Thyroid gland (tissue), 4 donors: ENCODE results near the gene TPK1. TPM values are rescaled to one million over a fixed set of nuclear protein-coding genes. Genes with fewer than 3 reads are reported as not detected.

Experiments used
- DNase-seq, 2 donors: peaks; one replicate each; pipeline ENCODE4 v3.0.0-alpha.2; 2019
- H3K27ac ChIP-seq, 3 donors: fragments of 200-600 bp; sonication (generic); 1 replicate in 2 of 3; 2 replicates in 1 of 3; pipeline ENCODE4 v1.5.1; 2016 to 2019; ENCODE audit warnings: mild to moderate bottlenecking in 1 of 3, moderate library complexity in 1 of 3
- H3K27me3 ChIP-seq: fragments of 200-600 bp; sonication (generic); one replicate; pipeline ENCODE4 v1.5.1; 2019
- H3K36me3 ChIP-seq, 2 donors: fragments of 200-600 bp; sonication (generic); one replicate each; pipeline ENCODE4 v1.5.1; 2016 to 2019
- H3K4me1 ChIP-seq, 2 donors: fragments of 200-600 bp; sonication (generic); one replicate each; pipeline ENCODE4 v1.5.1; 2017 to 2019
- H3K4me3 ChIP-seq, 3 donors: fragments of 200-600 bp; sonication (generic); replicated peaks in 1 of 3; 1 replicate in 2 of 3; 2 replicates in 1 of 3; pipeline ENCODE4 v1.5.1; 2016; ENCODE audit warnings: mild to moderate bottlenecking in 1 of 3
- H3K9me3 ChIP-seq: fragments of 200-600 bp; sonication (generic); one replicate; pipeline ENCODE4 v1.5.1; 2017
- POLR2A ChIP-seq, 2 donors: fragments of 450-650 bp; IDR thresholded peaks; one replicate each; pipeline ENCODE4 v1.6.1; 2017; ENCODE audit warnings: antibody characterized with exemption in 2 of 2, mild to moderate bottlenecking in 2 of 2, moderate library complexity in 1 of 2
- WGBS, 2 donors: methylation state at CpG; one replicate each; pipeline ENCODE4 v1.1.5; 2017; 5-methylcytosine and 5-hydroxymethylcytosine counted together
- intact Hi-C: fragments of 100-400 bp; cut with DNase I; formaldehyde crosslinking; loops from one replicate; pipeline ENCODE4 v1.15.1; 2023
- total RNA-seq, 4 donors: library from RNA; depleted of rRNA; stranded (reverse); fragments of >200 nt; gene quantifications; one replicate each; pipeline ENCODE4 v1.2.3, GENCODE V29; 2016
- TF ChIP-seq, protein P1 (sequence below), 6 experiments: fragments of 200-600 bp in 3 of 6; fragments of 450-650 bp in 3 of 6; sonication (generic) in 3 of 6; IDR thresholded peaks; one replicate each; pipeline ENCODE4 v1.5.1; 2016 to 2019; ENCODE audit warnings: antibody characterized with exemption in 6 of 6, mild to moderate bottlenecking in 2 of 6, inconsistent platforms in 1 of 6, moderate library complexity in 1 of 6

The TPK1 gene
- total RNA-seq, 4 donors from 2014 or later: 2.6 to 10.4 (median 6.2) TPM

DNA sequence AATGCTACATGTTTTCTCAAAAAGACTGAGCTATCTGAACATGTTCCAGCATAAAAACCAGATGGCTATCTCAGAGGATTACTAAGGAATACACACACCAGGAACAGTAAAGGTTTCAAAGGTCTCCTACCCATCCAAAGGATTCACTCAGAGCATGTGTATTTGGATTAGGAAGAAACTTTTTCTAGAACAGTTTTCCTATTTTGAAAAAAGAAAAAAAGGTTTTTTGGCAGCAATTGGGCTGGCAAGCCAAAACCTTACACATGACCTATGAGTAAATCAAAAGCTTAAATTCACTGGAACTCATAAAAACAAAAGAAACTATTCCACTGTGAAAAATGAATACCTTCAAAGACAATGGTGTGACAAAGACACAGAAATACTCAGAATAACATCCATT lies 9.6 kb downstream of the TPK1 start:
- Histone ChIP-seq H3K27ac (no peak overlapping the region), H3K27me3 (no peaks in the 10 kb centered on the region), H3K9me3 (no peaks in the 10 kb centered on the region), H3K36me3 (no peaks in the 10 kb centered on the region), H3K4me1 (peaks cover 0 to 12% of the 10 kb centered on the region in 2 donors), H3K4me3 (no peak overlapping the region)
- intact Hi-C loops: no loop called here
- no peak for DNase-seq
- TF ChIP-seq, protein P1, sequence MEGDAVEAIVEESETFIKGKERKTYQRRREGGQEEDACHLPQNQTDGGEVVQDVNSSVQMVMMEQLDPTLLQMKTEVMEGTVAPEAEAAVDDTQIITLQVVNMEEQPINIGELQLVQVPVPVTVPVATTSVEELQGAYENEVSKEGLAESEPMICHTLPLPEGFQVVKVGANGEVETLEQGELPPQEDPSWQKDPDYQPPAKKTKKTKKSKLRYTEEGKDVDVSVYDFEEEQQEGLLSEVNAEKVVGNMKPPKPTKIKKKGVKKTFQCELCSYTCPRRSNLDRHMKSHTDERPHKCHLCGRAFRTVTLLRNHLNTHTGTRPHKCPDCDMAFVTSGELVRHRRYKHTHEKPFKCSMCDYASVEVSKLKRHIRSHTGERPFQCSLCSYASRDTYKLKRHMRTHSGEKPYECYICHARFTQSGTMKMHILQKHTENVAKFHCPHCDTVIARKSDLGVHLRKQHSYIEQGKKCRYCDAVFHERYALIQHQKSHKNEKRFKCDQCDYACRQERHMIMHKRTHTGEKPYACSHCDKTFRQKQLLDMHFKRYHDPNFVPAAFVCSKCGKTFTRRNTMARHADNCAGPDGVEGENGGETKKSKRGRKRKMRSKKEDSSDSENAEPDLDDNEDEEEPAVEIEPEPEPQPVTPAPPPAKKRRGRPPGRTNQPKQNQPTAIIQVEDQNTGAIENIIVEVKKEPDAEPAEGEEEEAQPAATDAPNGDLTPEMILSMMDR (IDR thresholded peaks at IDR 0.05): no peak
- no peak for TF ChIP-seq POLR2A (IDR thresholded peaks at IDR 0.05)

GRCh38 chr7:144824360-144824759 lies 11.5 kb downstream of the TPK1 start:
- intact Hi-C loops: no loop called here
- Histone ChIP-seq H3K36me3 (no peaks in the 10 kb centered on the region), H3K4me1 (peaks cover 0 to 12% of the 10 kb centered on the region in 2 donors), H3K4me3 (no peak overlapping the region), H3K27me3 (no peaks in the 10 kb centered on the region), H3K9me3 (no peaks in the 10 kb centered on the region), H3K27ac (no peak overlapping the region)
- no peak for TF ChIP-seq POLR2A (IDR thresholded peaks at IDR 0.05)
- TF ChIP-seq, protein P1 (IDR thresholded peaks at IDR 0.05): no peak
- WGBS, 2 donors: 39 to 42% methylated on average over 3 of the region's 3 CpGs
- DNase-seq: no peak

DNA sequence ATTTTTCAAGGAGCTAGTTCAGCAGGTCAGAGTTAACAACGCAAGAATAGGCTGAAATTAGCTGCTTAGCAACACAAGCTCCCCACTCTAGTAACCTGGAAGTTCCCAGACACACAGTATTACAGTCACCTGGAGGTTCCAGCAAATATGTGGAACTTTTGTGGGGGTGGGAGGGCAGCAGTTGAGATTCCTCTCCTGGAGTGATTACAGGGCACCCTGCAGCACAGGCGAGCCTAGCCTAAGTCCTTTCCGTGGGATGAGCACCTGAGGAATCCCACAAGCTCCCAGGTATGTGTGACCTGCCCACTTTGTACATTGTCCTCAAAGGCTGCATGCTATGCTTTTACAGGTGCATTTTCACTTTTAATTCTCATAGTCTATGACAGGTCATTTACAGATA lies 13.6 kb downstream of the TPK1 start:
- intact Hi-C loops: no loop called here
- 54 to 60% methylated on average over 3 of the region's 3 CpGs for WGBS, 2 donors
- peaks cover 0 to 12% of the 10 kb centered on the region in 2 donors for H3K4me1 ChIP-seq

DNA sequence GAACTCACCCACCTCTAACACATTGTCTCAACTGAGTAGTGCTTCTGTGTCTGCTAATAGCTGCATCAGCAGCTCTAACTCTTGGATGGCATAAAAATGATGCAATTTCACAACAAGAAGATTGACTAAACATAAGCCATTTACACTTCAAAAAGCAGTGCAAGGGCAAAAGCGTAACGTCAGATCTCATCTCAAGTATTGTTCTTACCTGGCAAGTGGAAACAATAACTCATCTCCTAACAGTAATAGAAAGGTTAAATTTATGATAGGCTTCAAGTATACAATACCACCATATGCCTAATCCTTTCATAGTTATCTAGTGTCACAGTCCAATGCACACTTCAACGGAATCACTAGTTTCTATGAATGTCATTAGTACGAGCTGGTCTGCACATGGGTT lies 14.8 kb downstream of the TPK1 start:
- no peaks in the 10 kb centered on the region for H3K36me3 ChIP-seq
- WGBS, 2 donors: 59 to 60% methylated on average over 4 of the region's 4 CpGs
- no peak for DNase-seq

More for the DNA sequence above, 13.6 kb downstream of the TPK1 start:
- H3K36me3 ChIP-seq: no peaks in the 10 kb centered on the region
- no peak overlapping the region for H3K27ac ChIP-seq
- TF ChIP-seq, protein P1 (IDR thresholded peaks at IDR 0.05): no peak
- no peak for TF ChIP-seq POLR2A (IDR thresholded peaks at IDR 0.05)
- H3K9me3 ChIP-seq: no peaks in the 10 kb centered on the region
- H3K27me3 ChIP-seq: no peaks in the 10 kb centered on the region
- peak in 1 of 2 donors; percentile 14 for DNase-seq
- no peak overlapping the region for H3K4me3 ChIP-seq

GRCh38 chr7:144820552-144820951 lies 15.3 kb downstream of the TPK1 start:
- Histone ChIP-seq H3K4me1 (peaks cover 0 to 7% of the 10 kb centered on the region in 2 donors), H3K9me3 (no peaks in the 10 kb centered on the region), H3K27me3 (no peaks in the 10 kb centered on the region), H3K4me3 (no peak overlapping the region), H3K27ac (no peak overlapping the region), H3K36me3 (no peaks in the 10 kb centered on the region)
- TF ChIP-seq, protein P1 (IDR thresholded peaks at IDR 0.05): no peak
- TF ChIP-seq POLR2A (IDR thresholded peaks at IDR 0.05): no peak
- no peak for DNase-seq
- intact Hi-C loops: no loop called here

More for the DNA sequence above, 14.8 kb downstream of the TPK1 start:
- peaks cover 0 to 12% of the 10 kb centered on the region in 2 donors for H3K4me1 ChIP-seq
- H3K27me3 ChIP-seq: no peaks in the 10 kb centered on the region
- H3K27ac ChIP-seq: no peak overlapping the region
- H3K9me3 ChIP-seq: no peaks in the 10 kb centered on the region
- intact Hi-C loops: no loop called here
- no peak overlapping the region for H3K4me3 ChIP-seq
- TF ChIP-seq POLR2A (IDR thresholded peaks at IDR 0.05): no peak
- TF ChIP-seq, protein P1 (IDR thresholded peaks at IDR 0.05): no peak
